K562 (cell line): ENCODE data around the gene TTC38. TPM values are rescaled to one million over a fixed set of nuclear protein-coding genes. Genes with fewer than 3 reads are reported as not detected.

Experiments used
- ATAC-seq: fragments of 200-7000 bp; cut with Tn5 transposase; 3 replicates; pipeline ENCODE4 v1.9.1; 2020; ENCODE audit warnings: moderate library complexity
- BruUV-seq: library from RNA; stranded (reverse); fragments of 400-500 nt; replicated peaks from 2 replicates; lab custom pipeline; 2021; lab: Mats Ljungman, UMichigan
- CTCF ChIA-PET: fragments of 300-600 bp; formaldehyde crosslinking; extraction: SDS; loops from one replicate; lab custom pipeline; 2021; ENCODE audit warnings: low intra/inter-chr PET ratio; lab: Yijun Ruan, JAX
- POLR2A ChIA-PET: fragments of 300-600, 350-650 bp; sonication (Branson Sonifier 250); formaldehyde crosslinking; extraction: SDS; loops from one replicate; lab custom pipeline; 2021; ENCODE audit warnings: antibody characterized with exemption, inconsistent platforms; lab: Yijun Ruan, JAX
- DNase-seq, 4 experiments: peaks; one replicate each; pipeline versions ENCODE4 v3.0.0 to v3.0.0-alpha.2; 2011 to 2018; ENCODE audit warnings: low spot score in 3 of 4, mixed read lengths in 3 of 4; ENCODE audit errors: extremely low read depth in 1 of 4
- FAIRE-seq: peaks from 2 replicates; lab custom pipeline; 2011; peaks lifted over from hg19 to GRCh38; lab: Jason Lieb, UNC
- H2AFZ ChIP-seq: 2 replicates; pipeline ENCODE4 v1.6.0; 2011; ENCODE audit warnings: low read depth, low read length, control low read depth, inconsistent platforms
- H3K27ac ChIP-seq: fragments of 200-600 bp; 3 replicates; pipeline ENCODE4 v1.8.0; 2011; ENCODE audit warnings: low read depth, mild to moderate bottlenecking, control low read depth, inconsistent platforms, low read length, moderate library complexity, mixed read lengths; ENCODE audit errors: extremely low read depth
- H3K27me3 ChIP-seq, 2 experiments: fragments of 300-600 bp in 1 of 2; 2 replicates in 1 of 2; 3 replicates in 1 of 2; pipeline versions ENCODE4 v1.6.0 to v1.8.0; 2011; ENCODE audit warnings: inconsistent platforms in 2 of 2, low read length in 2 of 2, mild to moderate bottlenecking in 1 of 2, mixed read lengths in 1 of 2, moderate library complexity in 1 of 2; ENCODE audit not compliant: control insufficient read depth in 2 of 2, insufficient read depth in 2 of 2
- H3K36me3 ChIP-seq: fragments of 300-600 bp; 3 replicates; pipeline ENCODE4 v1.8.0; 2011; ENCODE audit warnings: mild to moderate bottlenecking, low read length, inconsistent platforms; ENCODE audit not compliant: control insufficient read depth, insufficient read depth
- H3K4me1 ChIP-seq, 2 experiments: fragments of 200-600 bp in 1 of 2; replicated peaks in 1 of 2; 2 replicates in 1 of 2; 3 replicates in 1 of 2; pipeline versions ENCODE4 v1.5.1 to v1.8.0; 2011; ENCODE audit warnings: inconsistent platforms in 2 of 2, low read length in 2 of 2, mild to moderate bottlenecking in 1 of 2, mixed read lengths in 1 of 2, moderate library complexity in 1 of 2; ENCODE audit not compliant: control insufficient read depth in 2 of 2, insufficient read depth in 2 of 2
- H3K4me2 ChIP-seq: 2 replicates; pipeline ENCODE4 v1.6.1; 2011; ENCODE audit warnings: low read length, control low read depth, inconsistent platforms, mixed read lengths; ENCODE audit not compliant: insufficient read depth
- H3K4me3 ChIP-seq: fragments of 200-600 bp; sonication (generic), shearing (Covaris generic); 2 replicates; pipeline ENCODE4 v1.5.1; 2016; ENCODE audit warnings: control low read depth, inconsistent platforms
- H3K79me2 ChIP-seq: fragments of 200-600 bp; 3 replicates; pipeline ENCODE4 v1.8.0; 2011; ENCODE audit warnings: low read length, inconsistent platforms; ENCODE audit not compliant: control insufficient read depth, insufficient read depth
- H3K9ac ChIP-seq, 2 experiments: 2 replicates each; pipeline versions ENCODE4 v1.6.0 to v1.6.1; 2011; ENCODE audit warnings: low read depth in 2 of 2, low read length in 2 of 2, control low read depth in 1 of 2, inconsistent platforms in 1 of 2, mild to moderate bottlenecking in 1 of 2, mixed read lengths in 1 of 2; ENCODE audit not compliant: insufficient read depth in 1 of 2
- H3K9me1 ChIP-seq: one replicate; pipeline ENCODE4 v1.6.0; 2011; ENCODE audit warnings: inconsistent platforms, mild to moderate bottlenecking, low read length, moderate library complexity; ENCODE audit not compliant: control insufficient read depth, insufficient read depth
- H3K9me3 ChIP-seq: replicated peaks from 2 replicates; pipeline ENCODE4 v1.5.1; 2011; ENCODE audit warnings: low read depth, low read length, inconsistent platforms; ENCODE audit not compliant: control insufficient read depth, insufficient read depth
- H4K20me1 ChIP-seq: replicated peaks from 2 replicates; pipeline ENCODE4 v1.6.1; 2011; ENCODE audit warnings: low read length, inconsistent platforms, mixed read lengths; ENCODE audit not compliant: control insufficient read depth, insufficient read depth
- FOXP1 ChIP-seq: sonication (generic); formaldehyde crosslinking; IDR thresholded peaks from 2 replicates; pipeline ENCODE4 v1.8.0; 2022; ENCODE audit warnings: mild to moderate bottlenecking, missing genetic modification reagents
- RBM34 ChIP-seq: fragments of 200-400 bp; formaldehyde crosslinking; IDR thresholded peaks from 2 replicates; pipeline ENCODE4 v1.6.1; 2018; ENCODE audit warnings: low read length, borderline replicate concordance; ENCODE audit not compliant: insufficient read depth
- TEAD1 ChIP-seq, 2 experiments: fragments of 450-650 bp in 1 of 2; sonication (generic) in 1 of 2; formaldehyde crosslinking; IDR thresholded peaks; 2 replicates each; pipeline versions ENCODE4 v1.4.0 to v1.8.0; 2020 to 2022; ENCODE audit warnings: mild to moderate bottlenecking in 2 of 2, missing genetic modification reagents in 1 of 2
- ZNF232 ChIP-seq: sonication (generic); formaldehyde crosslinking; IDR thresholded peaks from 2 replicates; pipeline ENCODE4 v1.8.0; 2022; ENCODE audit warnings: mild to moderate bottlenecking, missing genetic modification reagents
- ZNF445 ChIP-seq: fragments of 250-450 bp; sonication (Bioruptor Pico); IDR thresholded peaks from 2 replicates; pipeline ENCODE4 v1.4.0; 2020; ENCODE audit warnings: low read depth, mild to moderate bottlenecking, moderate library complexity
- WGBS: fragments of 100-300 bp; shearing (Covaris generic); methylation state at CpG from one replicate; pipeline ENCODE4 v1.1.6; 2016; ENCODE audit warnings: low coverage, mixed read lengths; ENCODE audit not compliant: insufficient coverage; ENCODE audit errors: missing lambda C conversion rate; 5-methylcytosine and 5-hydroxymethylcytosine counted together
- in situ Hi-C: fragments of 300-500 bp; cut with MboI; formaldehyde crosslinking; loops from 4 replicates; pipeline ENCODE4 v1.15.0; 2018; ENCODE audit warnings: inconsistent platforms, mixed read lengths
- intact Hi-C: fragments of 100-400 bp; cut with micrococcal nuclease; formaldehyde crosslinking; loops from 2 replicates; pipeline ENCODE4 v1.14.2; 2022
- polyA plus RNA-seq, 8 experiments: library from polyadenylated mRNA; depleted of rRNA in 4 of 8; stranded (reverse) in 5 of 8; unstranded in 3 of 8; fragments of >200 nt; fragmentation: Nextera tagmentation in 2 of 8; fragmentation: Illumina TruSeq in 1 of 8; extraction: Ambion mirVana in 2 of 8; extraction: Trizol in 1 of 8; gene quantifications; 2 replicates each; pipeline versions ENCODE4 v1.2.1 to v1.2.3, GENCODE V29; 2011 to 2014; ENCODE audit warnings: inconsistent platforms in 1 of 8, missing spikeins in 1 of 8
- total RNA-seq, 7 experiments: library from RNA; depleted of rRNA in 6 of 7; stranded (reverse); fragments of >200 nt in 6 of 7; fragmentation: Illumina TruSeq in 2 of 7; extraction: Trizol in 2 of 7; gene quantifications; 2 replicates each; pipeline versions ENCODE4 v1.2.1 to v1.2.3, GENCODE V29; 2011 to 2021; ENCODE audit warnings: low replicate concordance in 1 of 7
- TF ChIP-seq, protein P1 (sequence below), 2 experiments: fragments of 450-650 bp in 1 of 2; sonication (generic) in 1 of 2; formaldehyde crosslinking in 1 of 2; IDR thresholded peaks; 2 replicates each; pipeline versions ENCODE4 v1.7.1 to v1.9.0; 2016 to 2022; ENCODE audit warnings: inconsistent platforms in 1 of 2, mild to moderate bottlenecking in 1 of 2, missing genetic modification reagents in 1 of 2
- TF ChIP-seq, protein P2 (sequence below): sonication (generic); formaldehyde crosslinking; IDR thresholded peaks from 2 replicates; pipeline ENCODE4 v1.9.0; 2022; ENCODE audit warnings: mild to moderate bottlenecking, missing genetic modification reagents
- TF ChIP-seq, protein P3 (sequence below): IDR thresholded peaks from 3 replicates; pipeline ENCODE4 v1.6.1; 2011; ENCODE audit warnings: borderline replicate concordance, mild to moderate bottlenecking; ENCODE audit not compliant: insufficient read length, insufficient read depth

The TTC38 gene
- total and polyA plus RNA-seq, 9 of the 15 experiments (the other 6 are each of a cell fraction or from before 2014, with no cell fraction given), result 0.84 to 28.4 (median 18.1) TPM

DNA sequence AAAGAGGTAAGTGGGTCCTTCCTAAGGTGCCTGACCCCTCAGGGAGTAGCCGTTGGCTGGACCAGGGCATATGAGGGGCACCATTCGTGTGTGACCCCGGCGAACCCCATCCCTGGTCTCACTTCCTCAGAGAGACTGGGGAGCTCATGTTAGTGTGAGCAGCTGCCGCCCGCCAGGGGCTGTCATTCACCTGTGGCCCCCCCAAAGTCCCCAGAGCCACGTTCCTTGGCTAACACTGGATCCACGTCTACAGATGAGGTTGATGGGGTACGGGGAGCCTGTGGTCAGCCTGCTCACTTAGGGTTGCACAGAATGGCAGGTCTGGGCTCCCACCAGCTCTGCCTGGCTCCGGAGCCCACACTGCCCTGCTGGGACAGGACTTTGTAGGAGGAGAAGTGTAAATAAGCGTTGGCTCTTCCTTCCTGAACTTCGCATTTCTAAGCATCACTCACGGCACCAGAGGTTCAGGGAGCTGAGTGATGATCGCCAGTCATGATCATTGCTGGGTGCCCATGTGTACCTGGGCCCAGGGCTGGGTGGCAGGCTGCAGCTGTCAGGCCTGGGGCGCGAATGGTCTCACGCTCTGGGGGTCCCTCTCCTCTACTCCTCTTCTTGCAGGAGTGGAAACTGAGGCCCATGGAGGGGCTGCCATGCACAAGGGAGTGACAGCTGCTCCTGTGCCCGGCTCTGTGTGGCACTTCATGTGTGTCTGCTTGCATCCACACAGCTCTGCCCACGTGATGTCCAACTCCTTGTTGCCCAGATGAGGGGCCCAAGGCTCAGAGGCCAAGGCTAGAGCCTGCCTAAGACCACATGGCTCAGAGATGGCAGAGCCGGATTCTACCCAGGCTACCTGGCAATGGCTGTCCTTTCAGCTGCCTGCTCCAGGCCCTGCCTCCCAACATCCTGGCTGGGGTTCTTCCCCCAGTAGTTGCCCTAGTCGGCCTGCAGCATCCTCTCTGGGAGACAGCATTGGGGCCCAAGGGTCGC lies 11.1 kb downstream of the TTC38 start:
- intact Hi-C loops (no loop called here), in situ Hi-C loops (no loop called here)
- H3K27me3 ChIP-seq, result no peaks in the 10 kb centered on the region
- H3K9me1 ChIP-seq, result no peaks in the 10 kb centered on the region
- no peak overlapping the region for H3K9ac ChIP-seq
- no peak overlapping the region for H2AFZ ChIP-seq
- no peak overlapping the region for H3K4me3 ChIP-seq
- CTCF ChIA-PET, result no interaction called here
- ATAC-seq (no peak), FAIRE-seq (no peak), DNase-seq (no peak)
- peaks cover 80% of the 10 kb centered on the region; the same call in 2 of the 3 replicates for H3K36me3 ChIP-seq
- WGBS, result 92% methylated on average over 13 of the region's 22 CpGs
- no peaks in the 10 kb centered on the region for H3K79me2 ChIP-seq
- no peak overlapping the region for H3K27ac ChIP-seq
- no TSS peak for BruUV-seq
- H4K20me1 ChIP-seq, result no peaks in the 10 kb centered on the region
- POLR2A ChIA-PET, result interaction anchor here (0.7 to 4.3 kb wide), 2 partner anchors 10 to 16 kb away, joined by 3 to 28 read pairs; partner anchors contain the start of gene TTC38
- H3K4me1 ChIP-seq, result no peaks in the 10 kb centered on the region; a peak in 2 of 5 replicates
- H3K4me2 ChIP-seq, result no peak overlapping the region
- no peaks in the 10 kb centered on the region for H3K9me3 ChIP-seq
- TF ChIP-seq ZNF232, result no peak
- TF ChIP-seq TEAD1 (CRISPR knock-in tag; IDR thresholded peaks at IDR 0.05), result no peak
- no peak for TF ChIP-seq RBM34
- no peak for TF ChIP-seq ZNF445 (CRISPR knock-in tag)
- TF ChIP-seq, protein P1, sequence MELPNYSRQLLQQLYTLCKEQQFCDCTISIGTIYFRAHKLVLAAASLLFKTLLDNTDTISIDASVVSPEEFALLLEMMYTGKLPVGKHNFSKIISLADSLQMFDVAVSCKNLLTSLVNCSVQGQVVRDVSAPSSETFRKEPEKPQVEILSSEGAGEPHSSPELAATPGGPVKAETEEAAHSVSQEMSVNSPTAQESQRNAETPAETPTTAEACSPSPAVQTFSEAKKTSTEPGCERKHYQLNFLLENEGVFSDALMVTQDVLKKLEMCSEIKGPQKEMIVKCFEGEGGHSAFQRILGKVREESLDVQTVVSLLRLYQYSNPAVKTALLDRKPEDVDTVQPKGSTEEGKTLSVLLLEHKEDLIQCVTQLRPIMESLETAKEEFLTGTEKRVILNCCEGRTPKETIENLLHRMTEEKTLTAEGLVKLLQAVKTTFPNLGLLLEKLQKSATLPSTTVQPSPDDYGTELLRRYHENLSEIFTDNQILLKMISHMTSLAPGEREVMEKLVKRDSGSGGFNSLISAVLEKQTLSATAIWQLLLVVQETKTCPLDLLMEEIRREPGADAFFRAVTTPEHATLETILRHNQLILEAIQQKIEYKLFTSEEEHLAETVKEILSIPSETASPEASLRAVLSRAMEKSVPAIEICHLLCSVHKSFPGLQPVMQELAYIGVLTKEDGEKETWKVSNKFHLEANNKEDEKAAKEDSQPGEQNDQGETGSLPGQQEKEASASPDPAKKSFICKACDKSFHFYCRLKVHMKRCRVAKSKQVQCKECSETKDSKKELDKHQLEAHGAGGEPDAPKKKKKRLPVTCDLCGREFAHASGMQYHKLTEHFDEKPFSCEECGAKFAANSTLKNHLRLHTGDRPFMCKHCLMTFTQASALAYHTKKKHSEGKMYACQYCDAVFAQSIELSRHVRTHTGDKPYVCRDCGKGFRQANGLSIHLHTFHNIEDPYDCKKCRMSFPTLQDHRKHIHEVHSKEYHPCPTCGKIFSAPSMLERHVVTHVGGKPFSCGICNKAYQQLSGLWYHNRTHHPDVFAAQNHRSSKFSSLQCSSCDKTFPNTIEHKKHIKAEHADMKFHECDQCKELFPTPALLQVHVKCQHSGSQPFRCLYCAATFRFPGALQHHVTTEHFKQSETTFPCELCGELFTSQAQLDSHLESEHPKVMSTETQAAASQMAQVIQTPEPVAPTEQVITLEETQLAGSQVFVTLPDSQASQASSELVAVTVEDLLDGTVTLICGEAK (IDR thresholded peaks at IDR 0.05), result no peak
- TF ChIP-seq, protein P1 (CRISPR knock-in tag; IDR thresholded peaks at IDR 0.05), result no peak
- TF ChIP-seq, protein P2, sequence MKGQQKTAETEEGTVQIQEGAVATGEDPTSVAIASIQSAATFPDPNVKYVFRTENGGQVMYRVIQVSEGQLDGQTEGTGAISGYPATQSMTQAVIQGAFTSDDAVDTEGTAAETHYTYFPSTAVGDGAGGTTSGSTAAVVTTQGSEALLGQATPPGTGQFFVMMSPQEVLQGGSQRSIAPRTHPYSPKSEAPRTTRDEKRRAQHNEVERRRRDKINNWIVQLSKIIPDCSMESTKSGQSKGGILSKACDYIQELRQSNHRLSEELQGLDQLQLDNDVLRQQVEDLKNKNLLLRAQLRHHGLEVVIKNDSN (CRISPR knock-in tag), result no peak
- TF ChIP-seq, protein P3, sequence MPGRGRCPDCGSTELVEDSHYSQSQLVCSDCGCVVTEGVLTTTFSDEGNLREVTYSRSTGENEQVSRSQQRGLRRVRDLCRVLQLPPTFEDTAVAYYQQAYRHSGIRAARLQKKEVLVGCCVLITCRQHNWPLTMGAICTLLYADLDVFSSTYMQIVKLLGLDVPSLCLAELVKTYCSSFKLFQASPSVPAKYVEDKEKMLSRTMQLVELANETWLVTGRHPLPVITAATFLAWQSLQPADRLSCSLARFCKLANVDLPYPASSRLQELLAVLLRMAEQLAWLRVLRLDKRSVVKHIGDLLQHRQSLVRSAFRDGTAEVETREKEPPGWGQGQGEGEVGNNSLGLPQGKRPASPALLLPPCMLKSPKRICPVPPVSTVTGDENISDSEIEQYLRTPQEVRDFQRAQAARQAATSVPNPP, result no peak
- TF ChIP-seq FOXP1 (CRISPR knock-in tag), result no peak
